Transverse colon (tissue), 4 donors: ENCODE data around the gene HIF1A. TPM values are rescaled to one million over a fixed set of nuclear protein-coding genes. Genes with fewer than 3 reads are reported as not detected.

Source experiments
- DNase-seq: peaks from one replicate; pipeline ENCODE4 v3.0.0-alpha.2; 2019
- H3K27ac ChIP-seq, 4 donors: fragments of 200-600 bp; sonication (generic); 2 replicates each; pipeline ENCODE4 v1.5.1; 2016 to 2018; ENCODE audit warnings: inconsistent platforms in 4 of 4
- H3K27me3 ChIP-seq: fragments of 200-600 bp; sonication (generic); 2 replicates; pipeline ENCODE4 v1.5.1; 2017; ENCODE audit warnings: inconsistent platforms
- H3K36me3 ChIP-seq, 4 donors: fragments of 200-600 bp; sonication (generic); 2 replicates each; pipeline ENCODE4 v1.5.1; 2017 to 2019; ENCODE audit warnings: inconsistent platforms in 4 of 4
- H3K4me1 ChIP-seq, 4 donors: fragments of 200-600 bp; sonication (generic); 2 replicates each; pipeline ENCODE4 v1.5.1; 2017 to 2020; ENCODE audit warnings: inconsistent platforms in 4 of 4
- H3K4me3 ChIP-seq, 4 donors: fragments of 200-600 bp; sonication (generic); 1 replicate in 1 of 4; 2 replicates in 3 of 4; pipeline versions ENCODE4 v1.5.1 to v1.6.1; 2017 to 2019; ENCODE audit warnings: inconsistent platforms in 4 of 4
- H3K9me3 ChIP-seq, 2 donors: fragments of 200-600 bp; sonication (generic); 2 replicates each; pipeline ENCODE4 v1.5.1; 2017 to 2019; ENCODE audit warnings: inconsistent platforms in 2 of 2
- EP300 ChIP-seq: sonication (generic); formaldehyde crosslinking; IDR thresholded peaks from one replicate; pipeline ENCODE4 v1.6.1; 2017; ENCODE audit warnings: antibody characterized with exemption, low read depth
- POLR2A ChIP-seq: fragments of 450-650 bp; IDR thresholded peaks from one replicate; pipeline ENCODE4 v1.6.1; 2016; ENCODE audit warnings: antibody characterized with exemption, mild to moderate bottlenecking, moderate library complexity
- POLR2AphosphoS5 ChIP-seq, 3 donors: sonication (generic); formaldehyde crosslinking; IDR thresholded peaks; one replicate each; pipeline ENCODE4 v1.6.1; 2016; ENCODE audit warnings: antibody characterized with exemption in 3 of 3
- WGBS, 2 donors: methylation state at CpG; one replicate each; pipeline ENCODE4 v1.1.5; 2018; ENCODE audit warnings: low coverage in 1 of 2; 5-methylcytosine and 5-hydroxymethylcytosine counted together
- in situ Hi-C, 4 donors: fragments of 200-750 bp; cut with MboI; loops; one replicate each; pipeline versions ENCODE4 v1.15.0 to v1.15.1; 2017; ENCODE audit warnings: low sequenced_read_pairs in 3 of 4, low pct_ligation_motif_present in 1 of 4, low pct_unique_long_range_greater_than_20kb in 1 of 4
- intact Hi-C: fragments of 100-400 bp; cut with DNase I; formaldehyde crosslinking; loops from one replicate; pipeline ENCODE4 v1.15.1; 2023; ENCODE audit warnings: low total_unique reads
- total RNA-seq, 4 donors: library from RNA; depleted of rRNA; stranded (reverse); fragments of >200 nt; gene quantifications; one replicate each; pipeline ENCODE4 v1.1.0, GENCODE V29; 2016
- TF ChIP-seq, protein P1 (sequence below), 5 experiments: fragments of 200-600 bp in 3 of 5; fragments of 450-650 bp in 2 of 5; sonication (generic) in 3 of 5; IDR thresholded peaks; 1 replicate in 2 of 5; 2 replicates in 3 of 5; pipeline ENCODE4 v1.5.1; 2016 to 2017; ENCODE audit warnings: antibody characterized with exemption in 5 of 5, inconsistent platforms in 3 of 5, mild to moderate bottlenecking in 2 of 5, moderate library complexity in 1 of 5

The HIF1A gene
- total RNA-seq, 4 donors from 2014 or later = 27.9 to 103 (median 76.1) TPM

GRCh38 chr14:61690039-61690438 lies 5.3 kb upstream of the HIF1A start:
- 50 to 58% methylated on average over 2 to 3 of the region's 3 CpGs for WGBS, 2 donors
- no peak for TF ChIP-seq POLR2AphosphoS5 (IDR thresholded peaks at IDR 0.05)
- TF ChIP-seq POLR2A = no peak
- TF ChIP-seq EP300 = no peak
- TF ChIP-seq, protein P1, sequence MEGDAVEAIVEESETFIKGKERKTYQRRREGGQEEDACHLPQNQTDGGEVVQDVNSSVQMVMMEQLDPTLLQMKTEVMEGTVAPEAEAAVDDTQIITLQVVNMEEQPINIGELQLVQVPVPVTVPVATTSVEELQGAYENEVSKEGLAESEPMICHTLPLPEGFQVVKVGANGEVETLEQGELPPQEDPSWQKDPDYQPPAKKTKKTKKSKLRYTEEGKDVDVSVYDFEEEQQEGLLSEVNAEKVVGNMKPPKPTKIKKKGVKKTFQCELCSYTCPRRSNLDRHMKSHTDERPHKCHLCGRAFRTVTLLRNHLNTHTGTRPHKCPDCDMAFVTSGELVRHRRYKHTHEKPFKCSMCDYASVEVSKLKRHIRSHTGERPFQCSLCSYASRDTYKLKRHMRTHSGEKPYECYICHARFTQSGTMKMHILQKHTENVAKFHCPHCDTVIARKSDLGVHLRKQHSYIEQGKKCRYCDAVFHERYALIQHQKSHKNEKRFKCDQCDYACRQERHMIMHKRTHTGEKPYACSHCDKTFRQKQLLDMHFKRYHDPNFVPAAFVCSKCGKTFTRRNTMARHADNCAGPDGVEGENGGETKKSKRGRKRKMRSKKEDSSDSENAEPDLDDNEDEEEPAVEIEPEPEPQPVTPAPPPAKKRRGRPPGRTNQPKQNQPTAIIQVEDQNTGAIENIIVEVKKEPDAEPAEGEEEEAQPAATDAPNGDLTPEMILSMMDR (IDR thresholded peaks at IDR 0.05) = no peak
- no peaks in the 10 kb centered on the region for H3K27me3 ChIP-seq
- no peak overlapping the region for H3K27ac ChIP-seq
- H3K4me1 ChIP-seq = peaks cover 0 to 8% (median 6%) of the 10 kb centered on the region in 4 donors
- H3K36me3 ChIP-seq = no peaks in the 10 kb centered on the region
- intact Hi-C loops = loop anchor here (10.0 kb wide), 1 partner anchor 75 kb away; the partner anchor contains the start of gene SNAPC1
- in situ Hi-C loops = no loop called here
- H3K9me3 ChIP-seq = no peaks in the 10 kb centered on the region
- DNase-seq = no peak
- H3K4me3 ChIP-seq = no peak overlapping the region

DNA sequence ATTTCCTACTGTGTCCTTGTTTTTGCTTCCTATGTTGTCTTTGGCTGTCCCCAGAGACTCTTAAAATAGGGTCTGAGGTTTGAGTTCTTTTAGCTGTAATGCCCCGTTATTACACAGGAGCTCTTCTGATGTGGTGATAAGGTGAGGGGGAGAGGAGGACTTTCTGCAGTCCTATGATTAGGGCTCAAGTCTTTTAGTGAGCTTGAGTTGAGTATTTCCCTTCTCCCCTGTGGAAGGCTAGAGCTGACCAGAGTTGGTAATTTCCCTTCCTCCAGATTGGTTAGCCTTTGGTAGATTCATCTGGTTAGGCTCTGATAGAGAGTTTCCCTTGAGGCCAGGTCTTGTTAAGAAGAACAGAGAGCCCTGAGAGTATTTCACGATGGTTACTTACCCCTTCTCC lies 4.3 kb upstream of the HIF1A start:
- TF ChIP-seq EP300 (no peak), POLR2A (no peak)
- TF ChIP-seq, protein P1 (IDR thresholded peaks at IDR 0.05) = no peak
- Histone ChIP-seq H3K36me3 (no peaks in the 10 kb centered on the region), H3K27ac (no peak overlapping the region), H3K9me3 (no peaks in the 10 kb centered on the region), H3K4me3 (no peak overlapping the region), H3K4me1 (peaks cover 0 to 8% (median 6%) of the 10 kb centered on the region in 4 donors), H3K27me3 (no peaks in the 10 kb centered on the region)
- in situ Hi-C loops (no loop called here), intact Hi-C loops (loop anchor here (10.0 kb wide), 1 partner anchor 74 kb away; the partner anchor contains the start of gene SNAPC1)
- WGBS, 2 donors = 73 to 86% methylated on average over 1 to 2 of the region's 2 CpGs
- DNase-seq = no peak

- TF ChIP-seq EP300 = no peak
- TF ChIP-seq, protein P1 (IDR thresholded peaks at IDR 0.05) = no peak
- TF ChIP-seq POLR2AphosphoS5 (IDR thresholded peaks at IDR 0.05) = no peak
- TF ChIP-seq POLR2A = no peak
- Histone ChIP-seq H3K27ac (no peak overlapping the region), H3K4me1 (peaks cover 0 to 8% (median 6%) of the 10 kb centered on the region in 4 donors), H3K9me3 (no peaks in the 10 kb centered on the region), H3K36me3 (no peaks in the 10 kb centered on the region), H3K4me3 (no peak overlapping the region), H3K27me3 (no peaks in the 10 kb centered on the region)
- in situ Hi-C loops (no loop called here), intact Hi-C loops (loop anchor here (10.0 kb wide), 1 partner anchor 73 kb away; the partner anchor contains the start of gene SNAPC1)
- DNase-seq = no peak
These were observed 3.8 kb upstream of the HIF1A start for GRCh38 chr14:61691495-61691894.

GRCh38 chr14:61694039-61694438 lies 1.3 kb upstream of the HIF1A start:
- H3K4me1 ChIP-seq = peaks cover 0 to 30% (median 23%) of the 10 kb centered on the region in 4 donors
- H3K27ac ChIP-seq = peak overlapping the region in 1 of 4 donors; percentile 99
- no peak for TF ChIP-seq EP300
- TF ChIP-seq, protein P1 (IDR thresholded peaks at IDR 0.05) = no peak
- no peak for TF ChIP-seq POLR2A
- TF ChIP-seq POLR2AphosphoS5 (IDR thresholded peaks at IDR 0.05) = no peak
- H3K4me3 ChIP-seq = no peak overlapping the region
- 93 to 95% methylated on average over 4 to 6 of the region's 6 CpGs for WGBS, 2 donors
- H3K9me3 ChIP-seq = no peaks in the 10 kb centered on the region
- intact Hi-C loops = loop anchor here (10.0 kb wide), 1 partner anchor 71 kb away; the partner anchor contains the start of gene SNAPC1
- in situ Hi-C loops = no loop called here
- no peaks in the 10 kb centered on the region for H3K36me3 ChIP-seq
- DNase-seq = no peak
- no peaks in the 10 kb centered on the region for H3K27me3 ChIP-seq
